Caco-2 (cell line): Measurements from ENCODE around the gene CCDC91. TPM values are rescaled to one million over a fixed set of nuclear protein-coding genes. Genes with fewer than 3 reads are reported as not detected.

ENCODE experiments used
- BruUV-seq: library from RNA; stranded (reverse); fragments of 400-500 nt; replicated peaks from 2 replicates; lab custom pipeline; 2021; lab: Mats Ljungman, UMichigan
- CTCF ChIA-PET: fragments of 300-600 bp; sonication (Branson Sonifier 250); formaldehyde crosslinking; loops from one replicate; lab custom pipeline; 2022; ENCODE audit warnings: antibody characterized with exemption; lab: Charles Lee
- POLR2A ChIA-PET: fragments of 300-600 bp; sonication (Branson Sonifier 250); formaldehyde crosslinking; loops from one replicate; lab custom pipeline; 2022; ENCODE audit warnings: antibody characterized with exemption; lab: Charles Lee
- DNase-seq, 2 experiments: peaks; one replicate each; pipeline versions ENCODE4 v3.0.0 to v3.0.0-alpha.2; 2020 to 2022
- H3K27me3 ChIP-seq: replicated peaks from 2 replicates; pipeline ENCODE4 v1.6.0; 2011; ENCODE audit warnings: low read length; ENCODE audit not compliant: control insufficient read depth, insufficient read depth
- H3K36me3 ChIP-seq: 2 replicates; pipeline ENCODE4 v1.5.1; 2011; ENCODE audit warnings: low read length; ENCODE audit not compliant: control insufficient read depth, insufficient read depth
- H3K4me1 ChIP-seq: fragments of 250-450 bp; sonication (Bioruptor Pico); 2 replicates; pipeline ENCODE4 v1.5.1; 2020; ENCODE audit warnings: mild to moderate bottlenecking
- H3K4me3 ChIP-seq: 2 replicates; pipeline ENCODE4 v1.5.1; 2011; ENCODE audit warnings: low read depth, mild to moderate bottlenecking, control low read depth, low read length
- H3K9me3 ChIP-seq: fragments of 250-450 bp; sonication (Bioruptor Pico); 2 replicates; pipeline ENCODE4 v1.5.1; 2020; ENCODE audit warnings: mild to moderate bottlenecking, moderate library complexity
- H3K27ac Mint-ChIP-seq: one replicate; pipeline ENCODE4 v1.8.0; 2022; ENCODE audit warnings: mixed read lengths; ENCODE audit not compliant: unreplicated experiment
- H3K27me3 Mint-ChIP-seq: one replicate; pipeline ENCODE4 v1.8.0; 2022; ENCODE audit warnings: mixed read lengths; ENCODE audit not compliant: insufficient read depth, unreplicated experiment
- H3K36me3 Mint-ChIP-seq: one replicate; pipeline ENCODE4 v1.8.0; 2022; ENCODE audit warnings: mild to moderate bottlenecking, mixed read lengths; ENCODE audit not compliant: insufficient read depth, unreplicated experiment
- H3K4me1 Mint-ChIP-seq: one replicate; pipeline ENCODE4 v1.8.0; 2022; ENCODE audit warnings: low read depth, mixed read lengths; ENCODE audit not compliant: unreplicated experiment
- H3K4me3 Mint-ChIP-seq: one replicate; pipeline ENCODE4 v1.8.0; 2022; ENCODE audit warnings: mild to moderate bottlenecking, moderate library complexity, mixed read lengths; ENCODE audit not compliant: unreplicated experiment
- H3K9me3 Mint-ChIP-seq: one replicate; pipeline ENCODE4 v1.8.0; 2022; ENCODE audit warnings: mixed read lengths; ENCODE audit not compliant: unreplicated experiment
- CTCF ChIP-seq, 2 experiments: fragments of 200-600 bp in 1 of 2; IDR thresholded peaks; 1 replicate in 1 of 2; 2 replicates in 1 of 2; pipeline versions ENCODE4 v1.5.1 to v1.8.0; 2011 to 2022; ENCODE audit warnings: antibody characterized with exemption in 1 of 2, control low read depth in 1 of 2, inconsistent platforms in 1 of 2, low read depth in 1 of 2, low read length in 1 of 2, mild to moderate bottlenecking in 1 of 2, moderate library complexity in 1 of 2; ENCODE audit not compliant: insufficient read depth in 1 of 2, severe bottlenecking in 1 of 2, unreplicated experiment in 1 of 2
- intact Hi-C: fragments of 100-400 bp; cut with micrococcal nuclease; formaldehyde crosslinking; loops from one replicate; pipeline ENCODE4 v1.10.0; 2022; ENCODE audit not compliant: unreplicated experiment
- total RNA-seq: library from RNA; stranded (reverse); gene quantifications from 2 replicates; pipeline ENCODE4 v1.2.3, GENCODE V29; 2022

CCDC91 gene
- total RNA-seq, 1 experiment from 2014 or later, result 21.6 TPM

DNA sequence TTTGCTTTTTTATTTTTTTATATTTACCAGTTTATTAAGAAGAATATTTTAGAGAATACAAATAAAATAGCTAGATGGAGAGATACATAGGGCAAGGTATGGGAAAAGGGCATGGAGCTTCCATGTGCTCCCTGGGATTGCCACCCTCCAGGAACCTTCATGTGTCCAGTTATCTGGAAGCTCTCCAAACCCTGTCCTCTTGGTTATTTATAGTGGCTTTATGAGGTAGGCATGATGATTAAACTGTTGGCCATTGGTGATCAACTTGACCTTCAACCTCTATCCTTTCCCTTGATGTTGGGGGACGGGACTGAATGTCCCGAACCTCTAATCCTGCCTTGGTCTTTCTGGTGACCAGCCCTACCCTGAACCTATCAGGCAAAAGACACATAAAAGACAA is 156.3 kb downstream of the CCDC91 start:
- TF ChIP-seq CTCF (IDR thresholded peaks at IDR 0.05; ENCODE audit: insufficient read depth in 1 of 2, low read depth in 1 of 2, low read length in 1 of 2, severe bottlenecking in 1 of 2, unreplicated experiment in 1 of 2), result no peak
- H3K36me3 ChIP-seq, result no peaks in the 10 kb centered on the region
- Mint-ChIP-seq H3K27me3 (no peaks in the 10 kb centered on the region), H3K9me3 (no peaks in the 10 kb centered on the region), H3K36me3 (peaks cover 8% of the 10 kb centered on the region), H3K4me3 (no peak overlapping the region), H3K4me1 (no peaks in the 10 kb centered on the region), H3K27ac (no peak overlapping the region)
- BruUV-seq, result no TSS peak
- no peak overlapping the region for H3K4me3 ChIP-seq
- no peaks in the 10 kb centered on the region for H3K4me1 ChIP-seq
- CTCF ChIA-PET, result no interaction called here
- H3K9me3 ChIP-seq, result no peaks in the 10 kb centered on the region
- no peaks in the 10 kb centered on the region for H3K27me3 ChIP-seq
- intact Hi-C loops, result no loop called here
- POLR2A ChIA-PET, result no interaction called here
- no peak for DNase-seq

GRCh38 chr12:28349196-28349595 is 158.9 kb downstream of the CCDC91 start:
- intact Hi-C loops, result no loop called here
- no peak for DNase-seq

DNA sequence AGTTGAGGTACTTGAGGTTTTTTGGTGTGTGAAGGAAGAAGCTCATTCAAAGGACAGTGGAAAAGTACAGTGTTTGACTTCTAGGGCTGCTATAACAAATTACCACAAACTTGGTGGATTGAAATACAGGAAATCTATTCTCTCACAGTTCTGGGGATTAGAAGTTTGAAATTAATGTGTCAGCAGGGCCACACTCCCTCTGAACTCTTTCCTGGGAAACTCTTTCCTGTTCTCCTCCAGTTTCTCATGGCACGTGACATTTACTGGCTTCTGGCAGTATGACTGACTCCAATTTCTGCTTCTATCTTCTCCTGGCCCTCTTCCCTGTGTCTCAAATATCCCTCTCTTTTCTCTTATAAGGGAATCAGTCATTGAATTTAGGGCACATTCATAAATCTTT is 160.2 kb downstream of the CCDC91 start:
- no peak for DNase-seq
- BruUV-seq, result no TSS peak
- intact Hi-C loops, result no loop called here
- POLR2A ChIA-PET, result no interaction called here
- H3K4me3 ChIP-seq, result no peak overlapping the region
- no peaks in the 10 kb centered on the region for H3K27me3 Mint-ChIP-seq
- H3K27ac Mint-ChIP-seq, result no peak overlapping the region
- no peaks in the 10 kb centered on the region for H3K9me3 Mint-ChIP-seq
- H3K4me1 Mint-ChIP-seq, result no peaks in the 10 kb centered on the region
- H3K9me3 ChIP-seq, result no peaks in the 10 kb centered on the region
- no peak overlapping the region for H3K4me3 Mint-ChIP-seq
- no peaks in the 10 kb centered on the region for H3K4me1 ChIP-seq
- H3K27me3 ChIP-seq, result no peaks in the 10 kb centered on the region
- peaks cover 8% of the 10 kb centered on the region for H3K36me3 Mint-ChIP-seq
- CTCF ChIA-PET, result no interaction called here
- no peaks in the 10 kb centered on the region for H3K36me3 ChIP-seq
- TF ChIP-seq CTCF (IDR thresholded peaks at IDR 0.05; ENCODE audit: insufficient read depth in 1 of 2, low read depth in 1 of 2, low read length in 1 of 2, severe bottlenecking in 1 of 2, unreplicated experiment in 1 of 2), result no peak

More at GRCh38 chr12:28349196-28349595, 158.9 kb downstream of the CCDC91 start:
- no peaks in the 10 kb centered on the region for H3K27me3 ChIP-seq
- TF ChIP-seq CTCF (IDR thresholded peaks at IDR 0.05; ENCODE audit: insufficient read depth in 1 of 2, low read depth in 1 of 2, low read length in 1 of 2, severe bottlenecking in 1 of 2, unreplicated experiment in 1 of 2), result no peak
- no peaks in the 10 kb centered on the region for H3K9me3 ChIP-seq
- Mint-ChIP-seq H3K9me3 (no peaks in the 10 kb centered on the region), H3K27me3 (no peaks in the 10 kb centered on the region), H3K4me1 (no peaks in the 10 kb centered on the region), H3K36me3 (peaks cover 8% of the 10 kb centered on the region), H3K27ac (no peak overlapping the region), H3K4me3 (no peak overlapping the region)
- no TSS peak for BruUV-seq
- H3K4me1 ChIP-seq, result no peaks in the 10 kb centered on the region
- POLR2A ChIA-PET, result no interaction called here
- CTCF ChIA-PET, result no interaction called here
- no peaks in the 10 kb centered on the region for H3K36me3 ChIP-seq
- no peak overlapping the region for H3K4me3 ChIP-seq
